GM19467 (cell line): ENCODE measurements around the gene KIF20A.
"Not testable (repeated sequence)": the region's sequence is repeated elsewhere in the genome, so short reads cannot be mapped to it uniquely, and the experiment has no call there.

Experiments used
- ATAC-seq: cut with Tn5 transposase; IDR thresholded peaks from one replicate; pipeline ENCODE4 v1.9.1; 2021; ENCODE audit warnings: mild to moderate bottlenecking, moderate library complexity; ENCODE audit not compliant: unreplicated experiment

KIF20A gene

GRCh38 chr5:138182808-138183207 is 3.9 kb downstream of the KIF20A start:
- no peak for ATAC-seq

- no peak for ATAC-seq
Observed at GRCh38 chr5:138186002-138186447, 7.1 kb downstream of the KIF20A start.

- no peak for ATAC-seq
Observed at GRCh38 chr5:138188626-138189025, 9.7 kb downstream of the KIF20A start.

GRCh38 chr5:138192826-138193225 is 13.9 kb downstream of the KIF20A start:
- ATAC-seq: no peak

GRCh38 chr5:138193859-138194258 is 14.9 kb downstream of the KIF20A start:
- not testable (repeated sequence) for ATAC-seq

- ATAC-seq: no peak
Observed at GRCh38 chr5:138210985-138211384, 32.1 kb downstream of the KIF20A start.

GRCh38 chr5:138212828-138213160 is 33.9 kb downstream of the KIF20A start:
- peak; percentile 11 for ATAC-seq

- ATAC-seq: peak; percentile 94
Observed at GRCh38 chr5:138213161-138214029, 34.5 kb downstream of the KIF20A start, which contains the start of gene CDC23. CDC23 (minus strand) TSS chr5:138213323; CDS start chr5:138213312, 11 bp downstream.

GRCh38 chr5:138216799-138217198 is 37.9 kb downstream of the KIF20A start:
- ATAC-seq: no peak

GRCh38 chr5:138223532-138223931 is 44.6 kb downstream of the KIF20A start:
- ATAC-seq: no peak

- ATAC-seq: no peak
Observed at GRCh38 chr5:138224712-138225111, 45.8 kb downstream of the KIF20A start.

- no peak for ATAC-seq
Observed at GRCh38 chr5:138226910-138227309, 48.0 kb downstream of the KIF20A start.

GRCh38 chr5:138229387-138229786 is 50.5 kb downstream of the KIF20A start:
- no peak for ATAC-seq

GRCh38 chr5:138230261-138230660 is 51.3 kb downstream of the KIF20A start:
- no peak for ATAC-seq

GRCh38 chr5:138230981-138231589 is 52.2 kb downstream of the KIF20A start:
- ATAC-seq: no peak

GRCh38 chr5:138233280-138233679 is 54.4 kb downstream of the KIF20A start:
- no peak for ATAC-seq

GRCh38 chr5:138234651-138235050 is 55.7 kb downstream of the KIF20A start:
- no peak for ATAC-seq
